Measurements from ENCODE around the gene MPRIP. TPM values are rescaled to one million over a fixed set of nuclear protein-coding genes. Genes with fewer than 3 reads are reported as not detected.
"Not testable (repeated sequence)": the region's sequence is repeated elsewhere in the genome, so short reads cannot be mapped to it uniquely, and the experiment has no call there.

The MPRIP gene
- total RNA-seq, 1 experiment from 2014 or later = 258 TPM

DNA sequence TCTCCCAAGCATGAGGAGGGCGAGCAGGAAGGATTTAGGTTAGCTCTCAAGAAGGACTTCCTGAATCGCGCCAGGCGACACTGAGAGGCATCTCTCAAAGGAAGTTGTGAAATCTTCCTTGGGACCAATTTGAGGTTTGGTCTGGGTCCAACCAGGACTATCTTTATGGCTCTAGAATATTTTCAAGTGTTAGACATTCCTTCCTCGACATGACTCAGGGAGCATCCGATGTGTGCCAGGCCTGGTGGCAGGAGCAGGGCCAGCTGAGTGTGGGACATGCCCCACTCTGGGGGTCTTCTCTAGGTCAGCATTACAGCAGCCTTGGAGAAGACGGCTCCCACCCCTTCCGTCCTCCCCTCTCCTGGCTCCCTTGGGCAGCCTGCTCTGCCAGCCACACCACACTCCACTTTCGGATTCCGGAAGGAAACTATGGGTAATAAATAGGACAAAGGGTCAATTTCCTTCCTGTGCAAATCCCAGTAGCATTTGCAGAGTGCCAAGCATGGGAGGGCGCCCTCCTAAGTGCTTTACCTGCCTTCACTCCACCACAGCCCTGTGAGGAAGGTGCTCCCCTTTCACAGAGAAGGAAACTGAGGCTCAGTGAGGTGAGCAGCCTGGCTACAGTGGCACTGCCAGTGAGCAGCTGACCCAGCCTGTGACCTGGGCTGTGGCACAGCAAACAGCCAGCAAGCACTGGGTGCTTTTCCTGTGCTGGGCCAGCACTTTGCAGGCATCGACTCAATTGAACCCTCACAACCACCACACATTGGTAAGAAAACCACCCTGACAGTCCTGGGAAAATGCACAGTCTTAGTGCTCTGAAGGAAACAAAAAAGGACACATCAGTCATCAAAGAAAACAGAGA is 31.0 kb upstream of the MPRIP start:
- H3K27me3 ChIP-seq (ENCODE audit: insufficient read depth, low read length); H3K9me2 ChIP-seq (ENCODE audit: insufficient read depth); H3K4me3 ChIP-seq (replicated peaks in 1 of 2; ENCODE audit: low read depth in 1 of 2, low read length in 2 of 2); CTCF ChIA-PET; H2AFZ ChIP-seq (ENCODE audit: low read depth, low read length, poor library complexity, severe bottlenecking); intact Hi-C loops (cut with micrococcal nuclease); RAD21 ChIA-PET (ENCODE audit: low non-redundant PET in 1 of 2, low total read pairs in 2 of 2, uncharacterized antibody in 2 of 2, unreplicated experiment in 2 of 2); H3K79me2 ChIP-seq (ENCODE audit: insufficient read depth, low read length); H4K20me1 ChIP-seq (ENCODE audit: insufficient read depth); POLR2A ChIA-PET; H3K9me3 ChIP-seq (ENCODE audit: control insufficient read depth in 1 of 2, insufficient read depth in 1 of 2, low read depth in 1 of 2, low read length in 2 of 2); H3K36me3 ChIP-seq (ENCODE audit: control insufficient read depth in 1 of 2, insufficient read depth in 2 of 2, low read length in 2 of 2): not testable (repeated sequence)
- Histone ChIP-seq H3K4me2 (ENCODE audit: low read length) (peak overlapping the region; percentile 62), H3K27ac (ENCODE audit: low read depth, low read length) (peak overlapping the region; percentile 76), H3K9ac (ENCODE audit: low read length) (peak overlapping the region; percentile 40; the same call in 1 of the 2 replicates), H3K4me1 (ENCODE audit: control insufficient read depth in 1 of 2, insufficient read depth in 2 of 2, low read length in 2 of 2) (peaks cover 34 to 59% of the 10 kb centered on the region in 2 experiments)
- TF ChIP-seq, protein P1, sequence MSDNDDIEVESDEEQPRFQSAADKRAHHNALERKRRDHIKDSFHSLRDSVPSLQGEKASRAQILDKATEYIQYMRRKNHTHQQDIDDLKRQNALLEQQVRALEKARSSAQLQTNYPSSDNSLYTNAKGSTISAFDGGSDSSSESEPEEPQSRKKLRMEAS (IDR thresholded peaks at IDR 0.05) = 0 out of 2 replicates have a peak, but pooled peaks have one; percentile 10
- TF ChIP-seq SP1 (IDR thresholded peaks at IDR 0.05; ENCODE audit: low read depth) = peak; percentile 55; the same call in 1 of the 2 replicates
- TF ChIP-seq FOSL1 (IDR thresholded peaks at IDR 0.05; ENCODE audit: low read depth) = 0 out of 2 replicates have a peak, but pooled peaks have one; percentile 26
- ATAC-seq = peak; percentile 61
- DNase-seq (ENCODE audit: low read depth, low spot score) = peak; percentile 88
- TSS peak; percentile 39 for BruUV-seq (replicated peaks)

DNA sequence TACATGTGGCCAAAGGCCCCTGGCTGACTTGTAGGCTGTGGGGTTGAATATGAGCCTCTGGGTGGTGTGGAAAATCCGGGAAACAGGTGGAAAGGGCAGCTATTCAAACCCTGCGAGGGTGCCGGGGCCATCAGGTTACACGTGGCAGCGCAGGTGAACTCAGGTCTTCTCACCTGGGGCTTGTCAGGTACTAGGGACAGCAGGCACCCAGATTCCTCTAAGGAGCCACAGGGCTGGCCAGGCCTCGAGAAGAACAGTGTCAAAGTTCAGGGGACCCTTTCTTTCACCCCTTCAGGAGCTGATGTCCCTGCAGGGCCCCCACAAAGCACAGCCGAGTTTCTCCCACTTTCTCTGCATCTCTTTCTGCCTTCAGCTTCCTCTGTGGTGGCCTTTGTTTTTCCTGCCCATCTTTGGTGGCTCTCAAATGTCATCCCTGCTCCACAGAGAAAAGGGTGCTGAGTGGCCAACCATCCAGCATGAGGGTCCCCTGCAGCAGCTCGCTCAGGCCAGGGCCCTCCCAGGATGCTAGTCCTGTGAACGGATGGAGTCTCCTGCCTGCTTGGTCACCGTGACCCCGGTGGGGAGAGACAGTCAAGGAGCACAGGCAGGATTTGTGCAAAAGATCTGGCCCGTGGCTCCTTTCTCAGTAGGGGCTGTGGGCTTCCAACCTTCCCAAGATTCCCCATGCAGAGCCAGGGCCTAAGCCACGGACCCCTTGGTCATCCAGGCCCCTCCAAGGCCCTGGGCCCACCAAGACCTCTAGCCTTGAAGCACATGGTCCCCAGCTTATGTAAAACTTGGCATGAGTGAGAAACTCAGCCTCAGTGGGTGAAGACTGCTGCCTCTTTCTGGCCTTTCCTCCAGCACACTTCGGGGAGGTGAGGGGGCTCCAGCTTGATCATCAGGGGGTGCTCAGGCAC is 28.2 kb upstream of the MPRIP start:
- H3K9me2 ChIP-seq (ENCODE audit: insufficient read depth); intact Hi-C loops (cut with micrococcal nuclease); H2AFZ ChIP-seq (ENCODE audit: low read depth, low read length, poor library complexity, severe bottlenecking); H3K9me3 ChIP-seq (ENCODE audit: control insufficient read depth in 1 of 2, insufficient read depth in 1 of 2, low read depth in 1 of 2, low read length in 2 of 2); H3K79me2 ChIP-seq (ENCODE audit: insufficient read depth, low read length); RAD21 ChIA-PET (ENCODE audit: low non-redundant PET in 1 of 2, low total read pairs in 2 of 2, uncharacterized antibody in 2 of 2, unreplicated experiment in 2 of 2); H3K36me3 ChIP-seq (ENCODE audit: control insufficient read depth in 1 of 2, insufficient read depth in 2 of 2, low read length in 2 of 2); DNase-seq (ENCODE audit: low read depth, low spot score); CTCF ChIA-PET; H4K20me1 ChIP-seq (ENCODE audit: insufficient read depth); H3K27me3 ChIP-seq (ENCODE audit: insufficient read depth, low read length); ATAC-seq: not testable (repeated sequence)
- POLR2A ChIA-PET = interaction anchor here (3.5 kb wide), 1 partner anchor 14 kb away, joined by 19 read pairs; no protein-coding TSS in a partner anchor
- Histone ChIP-seq H3K9ac (ENCODE audit: low read length) (peak overlapping the region; percentile 73), H3K4me3 (replicated peaks in 1 of 2; ENCODE audit: low read depth in 1 of 2, low read length in 2 of 2) (peak overlapping the region; percentile 20 to 40), H3K4me1 (ENCODE audit: control insufficient read depth in 1 of 2, insufficient read depth in 2 of 2, low read length in 2 of 2) (peaks cover 54 to 76% of the 10 kb centered on the region in 2 experiments), H3K27ac (ENCODE audit: low read depth, low read length) (peak overlapping the region; percentile 71), H3K4me2 (ENCODE audit: low read length) (peak overlapping the region; percentile 60)
- BruUV-seq (replicated peaks) = TSS peak; percentile 80
